ENCODE results near the gene LRRC56. TPM values are rescaled to one million over a fixed set of nuclear protein-coding genes. Genes with fewer than 3 reads are reported as not detected.
A peak's percentile ranks its signal among the peaks of the same experiment; 100 is the strongest.

Gene LRRC56
- total RNA-seq, 4 donors from 2014 or later, result 0.13 to 0.69 (median 0.20) TPM; not detected in 1

DNA sequence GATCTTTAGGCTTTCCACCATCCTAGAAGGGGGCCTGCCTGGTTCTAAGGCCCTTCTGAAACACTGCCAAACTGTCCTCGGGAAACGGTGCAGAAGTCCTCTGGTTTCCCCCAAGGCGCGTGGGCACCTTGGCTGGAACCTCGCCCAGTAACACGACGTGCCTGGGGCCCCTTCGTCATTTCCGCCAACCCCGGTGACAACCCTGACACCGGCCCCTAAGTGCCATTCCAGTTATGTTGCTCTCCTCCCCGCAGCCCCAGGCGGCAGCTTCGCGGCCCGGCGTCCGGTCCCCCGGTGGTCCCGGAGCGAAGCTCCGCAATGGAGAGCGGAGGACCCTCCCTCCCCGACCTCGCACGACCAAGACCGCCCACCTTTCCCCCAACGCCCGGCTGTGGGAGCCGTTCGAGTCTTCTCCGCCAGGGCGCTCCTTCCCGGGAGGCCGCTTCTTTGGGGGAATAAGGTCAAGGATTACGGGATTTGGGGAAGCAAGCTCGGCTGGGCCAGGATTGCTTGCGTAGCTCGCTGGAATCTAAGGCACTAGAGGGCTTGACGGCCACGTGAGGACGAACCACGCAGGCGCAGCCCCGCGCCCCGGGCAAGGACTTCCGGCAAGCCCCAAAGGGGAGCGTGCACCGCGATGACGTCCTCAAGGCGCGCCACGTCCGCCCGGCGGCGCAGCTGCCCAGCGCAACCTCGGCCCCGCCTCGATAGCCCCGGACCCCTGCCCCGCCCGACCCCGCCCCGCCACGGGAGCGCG, 30.9 kb upstream of the LRRC56 start:
- peak overlapping the region; percentile 82 to 99 (median 98) for H3K27ac ChIP-seq
- peaks cover 0 to 64% (median 28%) of the 10 kb centered on the region in 3 donors for H3K4me1 ChIP-seq
- no peaks in the 10 kb centered on the region for H3K9me3 ChIP-seq
- H3K27me3 ChIP-seq, result no peaks in the 10 kb centered on the region
- TF ChIP-seq EP300 (IDR thresholded peaks at IDR 0.05) (peak; percentile 24), POLR2A (IDR thresholded peaks at IDR 0.05) (peak in 1 of 2 donors; percentile 60), CTCF (IDR thresholded peaks at IDR 0.05) (peak in 2 of 4 experiments; percentile 6 to 36), POLR2AphosphoS5 (IDR thresholded peaks at IDR 0.05) (peak; percentile 72)
- 0 to 5% methylated on average over 4 to 10 of the region's 71 CpGs for WGBS, 2 donors (ENCODE audit: low coverage in 1 of 2)
- peaks cover 0 to 36% of the 10 kb centered on the region in 2 donors for H3K36me3 ChIP-seq
- peak overlapping the region; percentile 62 to 95 for H3K4me3 ChIP-seq
- ATAC-seq, result peak; percentile 88

DNA sequence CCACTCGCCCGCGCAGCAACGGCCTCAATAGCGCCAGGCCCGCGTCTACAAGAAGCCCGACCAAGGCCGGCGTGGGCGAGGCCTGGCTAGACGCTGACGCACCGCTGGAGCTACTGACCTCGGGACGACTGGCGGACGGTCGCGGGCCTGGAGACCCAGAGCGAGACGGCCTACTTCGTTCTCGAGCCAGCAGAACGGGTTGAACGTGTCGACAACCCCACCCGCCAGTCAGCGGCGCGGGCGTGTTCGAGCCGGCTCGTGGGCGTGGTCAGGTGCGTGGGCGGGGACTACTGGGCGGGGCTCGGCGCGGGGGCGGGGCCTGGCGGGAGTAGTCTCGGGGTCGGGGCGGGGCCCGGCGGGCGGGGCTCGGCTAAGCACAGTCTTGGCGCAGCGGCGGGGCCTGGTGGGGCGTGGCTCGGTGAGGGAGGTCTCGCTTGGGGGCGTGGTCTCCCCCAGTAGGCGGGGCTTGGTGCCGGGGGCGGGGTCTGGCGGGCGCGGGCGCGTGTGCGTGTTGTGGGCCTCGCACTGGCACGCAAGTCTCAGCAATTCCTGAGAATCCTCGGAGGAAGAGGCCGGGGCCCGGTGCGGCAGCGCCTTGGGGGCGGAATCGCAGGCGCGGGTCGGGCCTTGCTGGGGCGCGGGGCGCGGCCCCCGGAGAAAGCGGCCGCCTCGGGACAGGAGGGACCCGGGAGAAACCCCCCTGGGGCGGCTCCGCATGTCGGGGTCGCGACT, 30.2 kb upstream of the LRRC56 start, which contains the start of gene RNH1:
Gene RNH1 (minus strand): TSS at position 248 of the 732 bp plus-strand sequence. CDS start 5,080 bp downstream, outside the sequence.
- no CpG with 5 or more reads among the region's 93 CpGs for WGBS, 2 donors (ENCODE audit: low coverage in 1 of 2)
- peaks cover 0 to 62% (median 28%) of the 10 kb centered on the region in 3 donors for H3K4me1 ChIP-seq
- peak; percentile 83 for ATAC-seq

GRCh38 chr11:507727-508515, 29.4 kb upstream of the LRRC56 start:
- ATAC-seq, result no peak
- 71 to 83% methylated on average over 4 to 6 of the region's 45 CpGs for WGBS, 2 donors (ENCODE audit: low coverage in 1 of 2)
- H3K9me3 ChIP-seq, result no peaks in the 10 kb centered on the region
- TF ChIP-seq POLR2AphosphoS5 (IDR thresholded peaks at IDR 0.05) (no peak), POLR2A (IDR thresholded peaks at IDR 0.05) (no peak), EP300 (IDR thresholded peaks at IDR 0.05) (no peak), CTCF (IDR thresholded peaks at IDR 0.05) (no peak)
- peak overlapping the region; percentile 71 to 95 for H3K4me3 ChIP-seq
- peak overlapping the region; percentile 75 to 99 (median 98) for H3K27ac ChIP-seq
- no peaks in the 10 kb centered on the region for H3K27me3 ChIP-seq
- peaks cover 0 to 54% (median 24%) of the 10 kb centered on the region in 3 donors for H3K4me1 ChIP-seq
- H3K36me3 ChIP-seq, result peaks cover 0 to 41% of the 10 kb centered on the region in 2 donors

More for the DNA sequence above, 30.2 kb upstream of the LRRC56 start, which contains the start of gene RNH1:
- peak; percentile 54 to 62 for TF ChIP-seq POLR2A (IDR thresholded peaks at IDR 0.05)
- peak in 1 of 4 experiments; percentile 19 for TF ChIP-seq CTCF (IDR thresholded peaks at IDR 0.05)
- TF ChIP-seq EP300 (IDR thresholded peaks at IDR 0.05), result no peak
- peak; percentile 28 for TF ChIP-seq POLR2AphosphoS5 (IDR thresholded peaks at IDR 0.05)
- Histone ChIP-seq H3K36me3 (peaks cover 0 to 36% of the 10 kb centered on the region in 2 donors), H3K27me3 (no peaks in the 10 kb centered on the region), H3K9me3 (no peaks in the 10 kb centered on the region), H3K27ac (peak within 1 kb of the TSS; percentile 82 to 99 (median 98)), H3K4me3 (peak within 1 kb of the TSS; percentile 71 to 95)

DNA sequence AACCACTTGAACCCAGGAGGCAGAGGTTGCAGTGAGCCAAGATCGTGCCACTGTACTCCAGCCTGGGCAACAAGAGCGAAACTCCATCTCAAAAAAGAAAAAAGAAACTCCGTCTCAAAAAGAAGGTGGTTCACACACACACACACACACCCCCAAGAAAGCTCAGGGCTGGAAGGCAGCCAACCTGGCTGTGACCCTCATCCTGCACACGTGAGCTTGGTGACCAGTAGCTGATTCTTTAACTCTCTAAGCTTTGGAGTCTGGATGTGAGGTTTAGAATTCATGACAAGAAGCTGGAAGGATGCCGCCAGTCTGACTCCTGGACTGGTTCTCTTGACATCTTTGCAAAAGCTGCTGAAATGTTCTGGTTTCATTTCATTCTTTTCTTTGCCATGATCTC, 28.4 kb upstream of the LRRC56 start:
- WGBS, 2 donors (ENCODE audit: low coverage in 1 of 2), result 78 to 87% methylated on average over 5 of the region's 5 CpGs
- Histone ChIP-seq H3K4me3 (no peak overlapping the region), H3K9me3 (no peaks in the 10 kb centered on the region), H3K27ac (no peak overlapping the region), H3K4me1 (peaks cover 0 to 44% (median 17%) of the 10 kb centered on the region in 3 donors), H3K36me3 (peaks cover 0 to 52% of the 10 kb centered on the region in 2 donors), H3K27me3 (no peaks in the 10 kb centered on the region)
- ATAC-seq, result no peak
- TF ChIP-seq POLR2AphosphoS5 (IDR thresholded peaks at IDR 0.05) (no peak), POLR2A (IDR thresholded peaks at IDR 0.05) (no peak), CTCF (IDR thresholded peaks at IDR 0.05) (no peak), EP300 (IDR thresholded peaks at IDR 0.05) (no peak)

All from gastroesophageal sphincter (tissue), 4 donors.